ENCODE data around the gene AGBL1. TPM values are rescaled to one million over a fixed set of nuclear protein-coding genes. Genes with fewer than 3 reads are reported as not detected.

The AGBL1 gene
- total and polyA plus RNA-seq, 4 donors: not detected

- no peak for DNase-seq (ENCODE audit: low spot score)
Measured at GRCh38 chr15:86082619-86083380, 3.1 kb downstream of the AGBL1 start.

DNA sequence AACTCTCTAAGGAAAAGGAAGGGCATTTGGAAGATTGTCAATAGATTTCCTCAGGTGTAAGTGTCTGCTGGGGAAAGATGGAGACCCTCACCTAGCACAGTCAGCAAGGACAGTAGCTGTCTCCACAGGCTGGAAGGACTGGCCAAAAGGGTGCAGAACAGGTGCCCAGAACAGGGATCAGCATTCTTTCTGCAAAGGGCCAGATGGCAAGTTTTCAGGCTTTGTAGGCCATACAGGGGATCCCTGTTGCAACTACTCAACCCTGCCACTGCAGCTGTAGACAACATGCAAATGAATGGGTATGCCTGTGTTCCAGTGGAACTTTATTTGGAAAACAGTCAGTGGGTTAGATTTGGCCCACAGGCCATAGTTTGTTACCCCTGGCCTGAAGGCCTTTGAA lies 8.1 kb downstream of the AGBL1 start:
- H3K9me3 ChIP-seq (ENCODE audit: control insufficient read depth in 4 of 4, low read length in 3 of 4): no peaks in the 10 kb centered on the region
- H3K9ac ChIP-seq (ENCODE audit: low read depth in 1 of 2, low read length in 2 of 2): no peak overlapping the region
- H3K36me3 ChIP-seq (ENCODE audit: control insufficient read depth in 4 of 4, insufficient read depth in 3 of 4, low read depth in 1 of 4, low read length in 3 of 4): no peaks in the 10 kb centered on the region
- H3K4me1 ChIP-seq (ENCODE audit: control insufficient read depth in 4 of 4, insufficient read depth in 4 of 4, low read length in 3 of 4): no peaks in the 10 kb centered on the region
- peaks cover 0 to 4% (median 2%) of the 10 kb centered on the region in 4 donors for H3K27me3 ChIP-seq (ENCODE audit: control insufficient read depth in 4 of 4, insufficient read depth in 4 of 4, low read length in 3 of 4)
- no peak overlapping the region for H3K4me3 ChIP-seq (ENCODE audit: low read depth in 1 of 3, low read length in 3 of 3)
- no peak overlapping the region for H3K27ac ChIP-seq (ENCODE audit: low read depth in 1 of 2, low read length in 2 of 2)
- DNase-seq (ENCODE audit: low spot score): no peak
- TF ChIP-seq CTCF (IDR thresholded peaks at IDR 0.05; ENCODE audit: low read depth, low read length, missing input control): no peak
- no peak for TF ChIP-seq NR2F2 (IDR thresholded peaks at IDR 0.05)
- TF ChIP-seq HNF4G (IDR thresholded peaks at IDR 0.05): no peak
- TF ChIP-seq TAF1 (conservative IDR thresholded peaks at IDR 0.05): no peak
- no peak for TF ChIP-seq ATF3 (IDR thresholded peaks at IDR 0.05)
- no peak for TF ChIP-seq HNF4A (conservative IDR thresholded peaks at IDR 0.05)
- TF ChIP-seq RXRA (IDR thresholded peaks at IDR 0.05): no peak
- TF ChIP-seq FOXA2 (IDR thresholded peaks at IDR 0.05): no peak

More at GRCh38 chr15:86082619-86083380, 3.1 kb downstream of the AGBL1 start:
- H3K36me3 ChIP-seq (ENCODE audit: control insufficient read depth in 4 of 4, insufficient read depth in 3 of 4, low read depth in 1 of 4, low read length in 3 of 4): no peaks in the 10 kb centered on the region
- H3K9me3 ChIP-seq (ENCODE audit: control insufficient read depth in 4 of 4, low read length in 3 of 4): no peaks in the 10 kb centered on the region
- H3K4me3 ChIP-seq (ENCODE audit: low read depth in 1 of 3, low read length in 3 of 3): no peak overlapping the region
- WGBS: 57% methylated on average over 13 of the region's 13 CpGs
- no peaks in the 10 kb centered on the region for H3K4me1 ChIP-seq (ENCODE audit: control insufficient read depth in 4 of 4, insufficient read depth in 4 of 4, low read length in 3 of 4)
- H3K27ac ChIP-seq (ENCODE audit: low read depth in 1 of 2, low read length in 2 of 2): no peak overlapping the region
- H3K9ac ChIP-seq (ENCODE audit: low read depth in 1 of 2, low read length in 2 of 2): no peak overlapping the region
- peaks cover 0 to 3% (median 0%) of the 10 kb centered on the region in 4 donors for H3K27me3 ChIP-seq (ENCODE audit: control insufficient read depth in 4 of 4, insufficient read depth in 4 of 4, low read length in 3 of 4)
- TF ChIP-seq REST (IDR thresholded peaks at IDR 0.05): no peak
- TF ChIP-seq EGR1 (IDR thresholded peaks at IDR 0.05; ENCODE audit: low read depth in 2 of 2): no peak
- TF ChIP-seq GABPA (IDR thresholded peaks at IDR 0.05 in 1 of 2, conservative IDR thresholded peaks at IDR 0.05 in 1 of 2): no peak
- TF ChIP-seq YY1 (IDR thresholded peaks at IDR 0.05): no peak
- no peak for TF ChIP-seq ATF3 (IDR thresholded peaks at IDR 0.05)
- no peak for TF ChIP-seq JUND (IDR thresholded peaks at IDR 0.05)
- TF ChIP-seq RXRA (IDR thresholded peaks at IDR 0.05): no peak
- TF ChIP-seq, protein P1, sequence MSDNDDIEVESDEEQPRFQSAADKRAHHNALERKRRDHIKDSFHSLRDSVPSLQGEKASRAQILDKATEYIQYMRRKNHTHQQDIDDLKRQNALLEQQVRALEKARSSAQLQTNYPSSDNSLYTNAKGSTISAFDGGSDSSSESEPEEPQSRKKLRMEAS (IDR thresholded peaks at IDR 0.05): no peak
- no peak for TF ChIP-seq FOXA2 (IDR thresholded peaks at IDR 0.05)
- no peak for TF ChIP-seq HNF4A (conservative IDR thresholded peaks at IDR 0.05)
- no peak for TF ChIP-seq ZBTB33 (IDR thresholded peaks at IDR 0.05)
